HUES64 (cell line): ENCODE data around the gene CCDC194.

Experiments
- H3K27ac ChIP-seq: 2 replicates; pipeline ENCODE4 v1.7.0; 2013; ENCODE audit warnings: low read depth, low read length, inconsistent platforms
- H3K27me3 ChIP-seq: 2 replicates; pipeline ENCODE4 v1.6.1; 2013; ENCODE audit warnings: mild to moderate bottlenecking, low read length; ENCODE audit not compliant: insufficient read depth
- H3K36me3 ChIP-seq: 2 replicates; pipeline ENCODE4 v1.6.1; 2013; ENCODE audit warnings: mild to moderate bottlenecking, low read length; ENCODE audit not compliant: insufficient read depth
- H3K4me1 ChIP-seq: 2 replicates; pipeline ENCODE4 v1.6.1; 2013; ENCODE audit warnings: mild to moderate bottlenecking, low read length, moderate library complexity; ENCODE audit not compliant: insufficient read depth
- H3K4me3 ChIP-seq: 2 replicates; pipeline ENCODE4 v1.5.1; 2013; ENCODE audit warnings: mild to moderate bottlenecking, low read length, moderate library complexity
- H3K9ac ChIP-seq: 2 replicates; pipeline ENCODE4 v1.6.1; 2013; ENCODE audit warnings: mild to moderate bottlenecking, low read depth, low read length
- H3K9me3 ChIP-seq: 2 replicates; pipeline ENCODE4 v1.6.1; 2013; ENCODE audit warnings: low read depth, low read length; ENCODE audit not compliant: insufficient read depth
- WGBS: fragments of 150-250, 120-280 bp; methylation state at CpG from one replicate; pipeline ENCODE4 v1.1.7; 2013; ENCODE audit warnings: missing lambda C conversion rate; 5-methylcytosine and 5-hydroxymethylcytosine counted together

The CCDC194 gene

GRCh38 chr19:17405250-17406045, 11.5 kb upstream of the CCDC194 start, which contains the start of gene BST2:
TSS of gene BST2 (minus strand) at chr19:17405630. CDS start at chr19:17405575, 55 bp downstream.
- peak within 1 kb of the TSS; percentile 87 for H3K27ac ChIP-seq
- WGBS, result 86% methylated on average over 18 of the region's 18 CpGs
- H3K36me3 ChIP-seq, result peaks cover 10% of the 10 kb centered on the region
- H3K4me3 ChIP-seq, result peak within 1 kb of the TSS; percentile 76
- H3K27me3 ChIP-seq, result no peaks in the 10 kb centered on the region
- H3K9ac ChIP-seq, result peak within 1 kb of the TSS; percentile 77
- peaks cover 22% of the 10 kb centered on the region for H3K4me1 ChIP-seq
- no peaks in the 10 kb centered on the region for H3K9me3 ChIP-seq

DNA sequence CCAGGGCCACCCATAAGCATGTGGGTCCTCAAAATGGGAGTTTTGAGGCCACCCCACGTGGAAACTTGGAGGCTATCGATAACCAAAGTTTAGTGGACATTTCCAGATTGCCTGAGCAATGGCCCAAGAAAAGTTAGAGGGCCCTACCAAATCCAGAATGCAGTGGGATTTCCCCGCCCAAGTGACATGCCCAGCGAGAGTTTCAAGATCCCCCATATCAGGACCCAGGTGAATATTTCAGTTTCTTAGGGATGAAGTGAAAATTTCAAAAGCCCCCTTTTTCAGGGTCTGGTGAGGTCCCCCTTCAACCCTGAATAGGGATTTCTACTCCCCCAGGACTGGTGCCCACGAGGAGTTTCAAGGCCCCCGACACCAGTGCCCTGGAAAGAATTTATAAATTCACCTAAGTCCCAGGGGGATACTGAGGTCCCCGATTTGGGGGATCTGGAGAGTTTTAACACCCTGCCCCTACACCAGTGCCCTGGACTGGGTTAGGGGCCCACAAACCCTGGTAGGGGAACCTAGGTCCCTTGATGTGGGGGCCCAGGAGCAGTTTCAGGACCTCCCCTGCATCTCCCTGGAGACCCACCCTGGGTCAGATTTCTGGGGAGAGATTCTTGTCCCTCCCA, 10.7 kb upstream of the CCDC194 start:
- peak overlapping the region; percentile 76 for H3K4me3 ChIP-seq
- 85% methylated on average over 7 of the region's 7 CpGs for WGBS
- peaks cover 22% of the 10 kb centered on the region for H3K4me1 ChIP-seq
- H3K27ac ChIP-seq, result peak overlapping the region; percentile 87
- H3K27me3 ChIP-seq, result no peaks in the 10 kb centered on the region
- H3K9ac ChIP-seq, result peak overlapping the region; percentile 77
- H3K36me3 ChIP-seq, result peaks cover 17% of the 10 kb centered on the region
- H3K9me3 ChIP-seq, result no peaks in the 10 kb centered on the region

DNA sequence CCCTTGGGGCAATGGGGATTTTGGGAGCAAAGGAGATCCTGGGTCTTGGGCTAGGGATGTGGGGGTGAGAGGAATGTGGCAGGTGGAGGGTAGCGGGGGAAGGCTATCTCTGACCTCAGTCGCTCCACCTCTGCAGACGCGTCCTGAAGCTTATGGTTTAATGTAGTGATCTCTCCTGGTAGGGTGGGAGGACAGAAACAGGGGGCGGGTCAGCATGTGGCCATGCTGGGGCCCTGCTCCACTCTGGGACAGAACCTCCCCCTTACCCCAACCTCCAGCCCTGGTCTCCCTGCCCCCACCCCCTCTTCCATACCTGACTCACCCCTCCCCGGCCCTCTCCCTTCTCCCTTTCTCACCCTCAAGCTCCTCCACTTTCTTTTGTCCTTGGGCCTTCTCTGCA, 10.0 kb upstream of the CCDC194 start:
- no peaks in the 10 kb centered on the region for H3K9me3 ChIP-seq
- peaks cover 22% of the 10 kb centered on the region for H3K4me1 ChIP-seq
- WGBS, result 14% methylated on average over 5 of the region's 6 CpGs
- peaks cover 17% of the 10 kb centered on the region for H3K36me3 ChIP-seq
- peak overlapping the region; percentile 76 for H3K4me3 ChIP-seq
- no peaks in the 10 kb centered on the region for H3K27me3 ChIP-seq
- H3K27ac ChIP-seq, result peak overlapping the region; percentile 87
- peak overlapping the region; percentile 77 for H3K9ac ChIP-seq

GRCh38 chr19:17402982-17403855, 9.2 kb upstream of the CCDC194 start:
- Histone ChIP-seq H3K4me3 (peak overlapping the region; percentile 76), H3K36me3 (peaks cover 23% of the 10 kb centered on the region), H3K4me1 (peaks cover 22% of the 10 kb centered on the region), H3K9me3 (no peaks in the 10 kb centered on the region), H3K27ac (peak overlapping the region; percentile 87), H3K9ac (peak overlapping the region; percentile 63; the same call in 1 of the 2 replicates), H3K27me3 (no peaks in the 10 kb centered on the region)
- WGBS, result 26% methylated on average over 29 of the region's 36 CpGs

DNA sequence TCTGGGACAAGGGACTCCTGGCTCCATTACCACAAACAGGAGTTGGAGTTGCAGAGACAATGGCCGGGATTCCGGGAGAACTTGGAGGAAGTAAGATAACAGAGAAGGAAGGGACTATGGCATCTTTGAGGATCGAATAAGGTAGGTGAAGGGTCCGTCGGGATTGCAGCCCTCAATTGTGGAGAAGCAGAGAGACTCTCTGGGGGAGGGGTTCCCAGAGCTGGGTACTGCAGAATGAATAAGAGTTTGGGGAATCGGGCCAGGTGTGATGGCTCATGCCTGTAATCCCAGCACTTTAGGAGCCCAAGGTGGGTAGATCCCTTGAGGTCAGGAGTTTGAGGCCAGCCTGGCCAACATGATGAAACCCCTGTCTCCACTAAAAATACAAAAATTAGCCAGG, 7.6 kb upstream of the CCDC194 start:
- Histone ChIP-seq H3K36me3 (peaks cover 25% of the 10 kb centered on the region), H3K27ac (no peak overlapping the region), H3K4me1 (peaks cover 17% of the 10 kb centered on the region), H3K9me3 (no peaks in the 10 kb centered on the region), H3K9ac (no peak overlapping the region), H3K27me3 (no peaks in the 10 kb centered on the region), H3K4me3 (no peak overlapping the region)
- WGBS, result 92% methylated on average over 6 of the region's 6 CpGs

DNA sequence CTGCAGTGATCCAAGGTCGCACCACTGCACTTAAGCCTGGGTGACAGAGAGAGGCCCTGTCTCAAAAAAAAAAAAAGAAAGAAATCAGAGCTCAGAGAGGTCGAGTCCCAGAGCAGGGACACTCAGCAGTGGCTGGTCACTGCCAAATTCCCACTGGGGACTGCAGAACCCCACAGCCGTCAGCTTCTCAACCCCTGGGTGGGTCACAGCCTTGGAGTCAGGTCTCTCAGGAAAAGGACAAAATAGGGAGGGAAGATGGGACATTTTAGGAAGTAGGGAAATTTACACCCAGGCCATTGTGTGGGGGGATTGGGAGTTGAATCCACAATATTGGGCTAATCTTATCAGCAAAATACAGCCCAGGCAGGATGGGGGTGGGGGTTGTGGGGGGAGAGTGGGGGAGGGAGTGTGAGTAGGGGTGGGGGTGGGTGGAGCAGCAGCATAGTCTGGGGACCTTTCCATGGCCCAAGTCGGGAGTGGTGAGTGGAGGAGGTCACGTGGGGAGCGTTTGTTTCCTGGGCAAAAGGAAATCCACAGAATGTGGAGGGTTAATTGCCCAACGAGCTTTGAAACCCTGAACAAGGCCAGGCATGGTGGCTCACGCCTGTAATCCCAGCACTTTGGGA, 5.0 kb upstream of the CCDC194 start:
- Histone ChIP-seq H3K9me3 (no peaks in the 10 kb centered on the region), H3K36me3 (peaks cover 25% of the 10 kb centered on the region), H3K4me3 (no peak overlapping the region), H3K4me1 (no peaks in the 10 kb centered on the region; the same call in 1 of the 2 replicates), H3K27ac (no peak overlapping the region), H3K27me3 (no peaks in the 10 kb centered on the region), H3K9ac (no peak overlapping the region)
- 81% methylated on average over 8 of the region's 8 CpGs for WGBS

GRCh38 chr19:17394891-17395415, 957 bp upstream of the CCDC194 start:
- WGBS, result 25% methylated on average over 19 of the region's 19 CpGs
- Histone ChIP-seq H3K9me3 (no peaks in the 10 kb centered on the region), H3K4me1 (no peaks in the 10 kb centered on the region), H3K36me3 (peaks cover 10% of the 10 kb centered on the region), H3K27me3 (peaks cover 3% of the 10 kb centered on the region), H3K9ac (no peak overlapping the region), H3K27ac (no peak overlapping the region; the same call in 1 of the 2 replicates), H3K4me3 (no peak overlapping the region)

DNA sequence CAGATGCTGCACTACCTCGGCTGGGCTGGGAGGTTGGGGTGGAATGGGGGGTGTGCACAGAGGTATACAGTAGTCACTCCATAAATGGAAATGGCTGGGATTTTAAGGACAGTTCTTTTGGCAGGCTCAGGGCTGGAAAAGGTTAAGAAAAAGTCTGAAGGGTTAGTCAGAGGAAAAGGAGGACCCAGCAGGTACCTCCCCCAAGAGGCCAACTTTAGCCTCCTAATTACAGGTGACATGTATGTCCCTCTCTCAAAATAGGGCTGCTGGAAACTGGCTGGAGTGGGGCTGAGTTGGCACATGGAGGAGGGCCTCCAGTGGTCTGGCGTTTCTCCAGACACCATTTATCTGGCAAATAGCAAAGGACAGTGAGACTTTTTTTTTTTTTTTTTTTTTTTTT, 994 bp downstream of the CCDC194 start:
- peaks cover 6% of the 10 kb centered on the region for H3K27me3 ChIP-seq
- 0 out of 2 replicates have a peak, but pooled peaks cover 2% of the 10 kb centered on the region for H3K9me3 ChIP-seq
- no peaks in the 10 kb centered on the region for H3K4me1 ChIP-seq
- H3K4me3 ChIP-seq, result no peak overlapping the region
- 0 out of 2 replicates have a peak, but pooled peaks cover 2% of the 10 kb centered on the region for H3K36me3 ChIP-seq
- H3K27ac ChIP-seq, result no peak overlapping the region
- 67% methylated on average over 2 of the region's 2 CpGs for WGBS
- no peak overlapping the region for H3K9ac ChIP-seq

DNA sequence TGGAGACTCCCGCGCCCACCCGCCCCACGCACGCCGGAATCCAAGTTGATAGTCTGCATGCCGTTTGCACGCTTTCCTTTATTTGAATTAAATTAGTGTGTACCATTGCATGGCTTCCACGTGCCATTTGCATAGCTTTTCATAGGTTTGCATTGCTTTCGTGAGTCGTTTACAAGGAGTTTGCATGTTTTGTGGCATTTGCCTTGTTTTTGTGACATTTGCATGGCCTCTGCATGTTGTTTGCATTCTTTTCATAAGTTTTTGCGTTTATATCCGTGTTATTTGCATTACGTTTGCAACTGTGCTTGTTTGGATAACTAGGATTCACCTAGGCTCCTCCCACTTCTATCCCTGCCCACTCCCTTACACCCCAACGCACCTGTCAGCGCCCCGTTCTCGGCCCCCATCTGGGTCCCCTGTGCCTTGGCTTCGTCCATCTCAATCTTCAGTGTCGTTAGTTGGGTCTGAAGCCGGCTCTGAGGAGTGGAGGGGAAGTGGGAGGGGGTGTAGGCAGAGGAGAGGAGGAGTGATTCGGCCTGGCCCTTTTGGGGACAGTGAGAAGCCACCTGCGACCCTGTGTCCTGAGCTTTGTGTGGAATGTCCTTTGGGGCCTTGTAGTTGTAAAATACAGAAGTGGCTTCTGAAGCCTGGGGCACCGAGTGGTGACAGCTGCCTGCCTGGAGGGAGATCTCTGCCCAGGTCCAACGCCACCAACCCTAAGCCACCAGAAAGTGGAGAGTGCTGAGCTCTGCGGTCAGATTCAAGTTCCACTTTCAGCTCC, 2.4 kb downstream of the CCDC194 start:
- Histone ChIP-seq H3K9ac (no peak overlapping the region), H3K36me3 (no peaks in the 10 kb centered on the region), H3K9me3 (0 out of 2 replicates have a peak, but pooled peaks cover 2% of the 10 kb centered on the region), H3K27ac (no peak overlapping the region), H3K4me3 (peak overlapping the region; percentile 77), H3K27me3 (peaks cover 6% of the 10 kb centered on the region), H3K4me1 (no peaks in the 10 kb centered on the region)
- WGBS, result 17% methylated on average over 26 of the region's 26 CpGs
